ENCODE results near the gene EXPH5.
"Not testable (repeated sequence)": the region's sequence is repeated elsewhere in the genome, so short reads cannot be mapped to it uniquely, and the experiment has no call there.

EXPH5 gene

GRCh38 chr11:108593214-108593922 is at the start of gene EXPH5:
Gene EXPH5 (minus strand): TSS chr11:108593768. CDS start chr11:108593536, 232 bp downstream.
- DNase-seq (ENCODE audit: low spot score), result peak; percentile 86

- DNase-seq (ENCODE audit: low spot score), result not testable (repeated sequence)
Measured at GRCh38 chr11:108641752-108642151, 48.2 kb upstream of the EXPH5 start.

GRCh38 chr11:108639146-108639545 is 45.6 kb upstream of the EXPH5 start:
- no peak for DNase-seq (ENCODE audit: low spot score)

GRCh38 chr11:108636222-108636621 is 42.7 kb upstream of the EXPH5 start:
- no peak for DNase-seq (ENCODE audit: low spot score)

GRCh38 chr11:108635106-108635505 is 41.5 kb upstream of the EXPH5 start:
- DNase-seq (ENCODE audit: low spot score), result no peak

GRCh38 chr11:108632041-108632704 is 38.6 kb upstream of the EXPH5 start:
- no peak for DNase-seq (ENCODE audit: low spot score)

- DNase-seq (ENCODE audit: low spot score), result no peak
Measured at GRCh38 chr11:108629274-108629673, 35.7 kb upstream of the EXPH5 start.

GRCh38 chr11:108628812-108629211 is 35.2 kb upstream of the EXPH5 start:
- DNase-seq (ENCODE audit: low spot score), result no peak

- no peak for DNase-seq (ENCODE audit: low spot score)
Measured at GRCh38 chr11:108628326-108628725, 34.8 kb upstream of the EXPH5 start.

GRCh38 chr11:108624196-108624925 is 30.8 kb upstream of the EXPH5 start:
- DNase-seq (ENCODE audit: low spot score), result no peak

- DNase-seq (ENCODE audit: low spot score), result no peak
Measured at GRCh38 chr11:108622341-108622740, 28.8 kb upstream of the EXPH5 start.

GRCh38 chr11:108620958-108621772 is 27.6 kb upstream of the EXPH5 start:
- DNase-seq (ENCODE audit: low spot score), result no peak

- no peak for DNase-seq (ENCODE audit: low spot score)
Measured at GRCh38 chr11:108618529-108618928, 25.0 kb upstream of the EXPH5 start.

- no peak for DNase-seq (ENCODE audit: low spot score)
Measured at GRCh38 chr11:108617055-108617454, 23.5 kb upstream of the EXPH5 start.

- no peak for DNase-seq (ENCODE audit: low spot score)
Measured at GRCh38 chr11:108616549-108616948, 23.0 kb upstream of the EXPH5 start.

GRCh38 chr11:108614086-108614485 is 20.5 kb upstream of the EXPH5 start:
- no peak for DNase-seq (ENCODE audit: low spot score)

GRCh38 chr11:108609682-108610081 is 16.1 kb upstream of the EXPH5 start:
- no peak for DNase-seq (ENCODE audit: low spot score)

GRCh38 chr11:108608548-108608947 is 15.0 kb upstream of the EXPH5 start:
- DNase-seq (ENCODE audit: low spot score), result no peak

GRCh38 chr11:108606495-108607160 is 13.1 kb upstream of the EXPH5 start:
- no peak for DNase-seq (ENCODE audit: low spot score)

- no peak for DNase-seq (ENCODE audit: low spot score)
Measured at GRCh38 chr11:108606070-108606469, 12.5 kb upstream of the EXPH5 start.

- not testable (repeated sequence) for DNase-seq (ENCODE audit: low spot score)
Measured at GRCh38 chr11:108602818-108603217, 9.2 kb upstream of the EXPH5 start.

GRCh38 chr11:108601150-108601549 is 7.6 kb upstream of the EXPH5 start:
- no peak for DNase-seq (ENCODE audit: low spot score)
